GM23248 (cell line): ENCODE results near the gene PFKFB2. TPM values are rescaled to one million over a fixed set of nuclear protein-coding genes. Genes with fewer than 3 reads are reported as not detected.
A peak's percentile ranks its signal among the peaks of the same experiment; 100 is the strongest.

ENCODE experiments used
- DNase-seq: peaks from one replicate; pipeline ENCODE4 v3.0.0-alpha.2; 2015
- H2AFZ ChIP-seq: fragments of 200-600 bp; sonication (generic); 2 replicates; pipeline ENCODE4 v1.6.1; 2016; ENCODE audit warnings: antibody characterized with exemption
- H3F3A ChIP-seq: fragments of 200-600 bp; sonication (generic); 2 replicates; pipeline ENCODE4 v1.6.1; 2016; ENCODE audit warnings: mild to moderate bottlenecking, antibody characterized with exemption, mixed run types; ENCODE audit not compliant: insufficient read depth
- H3K27ac ChIP-seq: fragments of 200-600 bp; sonication (generic); 2 replicates; pipeline ENCODE4 v1.5.1; 2016; ENCODE audit warnings: mild to moderate bottlenecking
- H3K27me3 ChIP-seq: fragments of 200-600 bp; sonication (generic); replicated peaks from 2 replicates; pipeline ENCODE4 v1.6.1; 2016; ENCODE audit warnings: mild to moderate bottlenecking; ENCODE audit not compliant: insufficient read depth
- H3K36me3 ChIP-seq: fragments of 200-600 bp; sonication (generic); 2 replicates; pipeline ENCODE4 v1.6.1; 2016; ENCODE audit warnings: low read depth, mild to moderate bottlenecking
- H3K4me1 ChIP-seq: fragments of 200-600 bp; sonication (generic); 2 replicates; pipeline ENCODE4 v1.6.1; 2016; ENCODE audit warnings: mild to moderate bottlenecking; ENCODE audit not compliant: insufficient read depth
- H3K4me2 ChIP-seq: fragments of 200-600 bp; sonication (generic); one replicate; pipeline ENCODE4 v1.6.1; 2016; ENCODE audit warnings: mild to moderate bottlenecking; ENCODE audit not compliant: unreplicated experiment
- H3K4me3 ChIP-seq: fragments of 200-600 bp; sonication (generic); 2 replicates; pipeline ENCODE4 v1.5.1; 2016; ENCODE audit warnings: mild to moderate bottlenecking
- H3K79me2 ChIP-seq: fragments of 200-600 bp; sonication (generic); 2 replicates; pipeline ENCODE4 v1.6.1; 2016; ENCODE audit warnings: mild to moderate bottlenecking; ENCODE audit not compliant: insufficient read depth
- H3K9ac ChIP-seq: fragments of 200-600 bp; sonication (generic); 2 replicates; pipeline ENCODE4 v1.6.1; 2016; ENCODE audit warnings: mild to moderate bottlenecking
- H3K9me2 ChIP-seq: fragments of 200-600 bp; sonication (generic); 2 replicates; pipeline ENCODE4 v1.6.1; 2016; ENCODE audit warnings: mixed run types, mild to moderate bottlenecking, moderate library complexity; ENCODE audit not compliant: insufficient read depth
- H3K9me3 ChIP-seq: fragments of 200-600 bp; sonication (generic); one replicate; pipeline ENCODE4 v1.6.1; 2017; ENCODE audit warnings: low read depth
- H4K20me1 ChIP-seq: fragments of 200-600 bp; sonication (generic); 2 replicates; pipeline ENCODE4 v1.6.0; 2016; ENCODE audit not compliant: insufficient read depth
- EZH2 ChIP-seq: fragments of 200-600 bp; sonication (generic); IDR thresholded peaks from 2 replicates; pipeline ENCODE4 v1.6.1; 2018; ENCODE audit warnings: antibody characterized with exemption, mild to moderate bottlenecking; ENCODE audit not compliant: insufficient read depth, poor library complexity, severe bottlenecking
- EZH2phosphoT487 ChIP-seq: fragments of 200-600 bp; sonication (generic); IDR thresholded peaks from 2 replicates; pipeline ENCODE4 v1.6.1; 2018; ENCODE audit warnings: antibody characterized with exemption, moderate library complexity, mild to moderate bottlenecking, low read depth; ENCODE audit not compliant: insufficient read depth
- WGBS, 2 experiments: methylation state at CpG; one replicate each; pipeline ENCODE4 v1.1.6; 2015 to 2017; ENCODE audit warnings: low lambda C conversion rate in 2 of 2, low coverage in 1 of 2; ENCODE audit errors: missing lambda C conversion rate in 2 of 2; 5-methylcytosine and 5-hydroxymethylcytosine counted together
- in situ Hi-C: fragments of 300-500 bp; cut with MboI; formaldehyde crosslinking; loops from 2 replicates; pipeline ENCODE4 v1.15.0; 2020
- polyA plus RNA-seq: library from polyadenylated mRNA; unstranded; fragments of >200 nt; fragmentation: Nextera tagmentation; extraction: Ambion mirVana; gene quantifications from 2 replicates; pipeline ENCODE4 v1.2.1, GENCODE V29; 2016
- total RNA-seq: library from RNA; depleted of rRNA; stranded (reverse); fragments of >200 nt; shearing (Covaris generic); gene quantifications from 2 replicates; pipeline ENCODE4 v1.2.3, GENCODE V29; 2014

Gene PFKFB2
- total and polyA plus RNA-seq, 2 experiments from 2014 or later: 1.6 to 4.2 TPM

DNA sequence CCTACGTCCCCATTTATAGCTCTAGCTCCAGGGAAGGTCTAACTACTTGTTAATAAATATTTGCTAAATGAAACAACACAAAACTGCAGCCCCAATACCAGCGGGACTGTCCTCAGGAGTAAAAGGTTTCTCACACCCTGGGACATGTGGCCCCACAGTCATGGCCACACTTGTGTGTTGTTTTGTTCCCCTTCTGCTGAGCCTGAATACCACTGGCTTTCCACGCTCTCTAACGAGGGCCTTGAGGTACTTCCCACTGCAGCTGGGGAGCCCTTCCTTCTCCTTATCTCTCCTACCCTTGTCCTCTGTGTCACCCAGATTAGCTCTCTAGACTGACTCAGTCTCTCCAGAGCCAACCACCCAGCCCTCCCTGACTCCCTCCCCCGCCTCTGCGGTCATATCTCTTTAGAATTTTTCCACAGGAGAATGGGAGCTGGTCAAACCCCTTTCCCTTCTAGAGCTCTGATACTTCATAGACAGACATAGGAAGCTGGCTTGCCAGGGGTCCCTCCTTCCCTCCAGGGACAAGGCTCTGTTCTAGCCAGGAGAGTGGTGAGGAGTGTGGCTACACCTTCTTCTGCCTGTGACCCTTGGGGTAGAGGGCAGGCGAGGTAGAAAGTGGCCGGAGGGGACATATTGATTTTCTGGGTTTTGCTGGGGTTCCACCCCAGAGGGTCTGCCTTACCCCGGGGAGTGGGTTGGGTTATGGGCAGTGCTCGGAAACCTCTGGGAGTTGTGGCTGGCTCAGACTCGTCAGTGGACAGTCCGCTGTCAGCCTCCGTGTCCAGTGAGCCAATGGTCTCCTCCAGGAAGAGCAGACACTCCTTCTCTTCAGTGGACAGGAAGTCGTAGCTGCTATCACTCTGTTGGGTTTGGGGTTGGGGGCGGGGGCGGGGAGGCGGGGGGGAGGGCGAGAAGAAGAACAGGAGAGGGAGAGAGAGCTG lies 28.6 kb upstream of the PFKFB2 start:
- no peak overlapping the region for H3K4me2 ChIP-seq
- H3K27ac ChIP-seq: no peak overlapping the region
- peaks cover 17% of the 10 kb centered on the region for H3F3A ChIP-seq
- no peak for TF ChIP-seq EZH2
- TF ChIP-seq EZH2phosphoT487: no peak
- H3K27me3 ChIP-seq: no peaks in the 10 kb centered on the region
- no peaks in the 10 kb centered on the region for H3K9me2 ChIP-seq
- no peak for DNase-seq
- 62 to 81% methylated on average over 14 to 18 of the region's 18 CpGs for WGBS, 2 experiments
- no peaks in the 10 kb centered on the region for H4K20me1 ChIP-seq
- no peak overlapping the region for H3K9ac ChIP-seq
- in situ Hi-C loops: no loop called here
- H3K79me2 ChIP-seq: no peaks in the 10 kb centered on the region
- H3K9me3 ChIP-seq: no peaks in the 10 kb centered on the region
- H3K4me3 ChIP-seq: no peak overlapping the region
- H3K36me3 ChIP-seq: no peaks in the 10 kb centered on the region
- 0 out of 2 replicates have a peak overlapping the region, but pooled peaks have one; percentile 42 for H2AFZ ChIP-seq
- H3K4me1 ChIP-seq: peaks cover 40% of the 10 kb centered on the region

GRCh38 chr1:207025146-207025880 lies 27.8 kb upstream of the PFKFB2 start:
- DNase-seq: peak; percentile 78
- in situ Hi-C loops: no loop called here

DNA sequence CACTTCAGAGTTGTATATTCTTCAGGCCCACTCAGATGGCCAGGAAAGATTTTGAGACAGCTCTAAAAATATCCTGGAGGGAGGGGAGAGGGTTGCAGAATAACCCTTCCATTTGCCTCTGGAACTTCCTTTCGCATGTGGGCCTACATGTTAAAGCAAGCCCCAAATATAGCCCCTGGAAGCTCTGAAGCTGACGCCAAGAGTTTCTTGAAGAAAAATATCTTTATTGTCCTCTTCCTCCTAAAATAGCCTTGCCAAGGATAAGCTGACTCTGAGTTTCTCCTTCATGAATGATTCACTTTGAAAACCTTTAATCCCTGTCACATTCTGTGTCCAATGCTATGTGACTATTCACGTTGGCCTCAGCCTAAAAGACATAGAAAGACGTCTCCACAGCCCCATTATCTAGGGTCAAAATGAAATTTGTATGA lies 27.0 kb upstream of the PFKFB2 start:
- no peaks in the 10 kb centered on the region for H3K79me2 ChIP-seq
- peak overlapping the region; percentile 14; the same call in 1 of the 2 replicates for H3K4me3 ChIP-seq
- H3K9ac ChIP-seq: no peak overlapping the region; the same call in 1 of the 2 replicates
- peak overlapping the region; percentile 69 for H2AFZ ChIP-seq
- no peaks in the 10 kb centered on the region for H4K20me1 ChIP-seq
- DNase-seq: peak; percentile 75
- H3K4me2 ChIP-seq: peak overlapping the region; percentile 75
- in situ Hi-C loops: no loop called here
- no peaks in the 10 kb centered on the region for H3K9me3 ChIP-seq
- no peaks in the 10 kb centered on the region for H3K9me2 ChIP-seq
- H3K4me1 ChIP-seq: peaks cover 31% of the 10 kb centered on the region
- H3K27me3 ChIP-seq: no peaks in the 10 kb centered on the region
- 0 to 2% methylated on average over 4 of the region's 4 CpGs for WGBS, 2 experiments
- TF ChIP-seq EZH2 (no peak), EZH2phosphoT487 (no peak)
- H3K36me3 ChIP-seq: no peaks in the 10 kb centered on the region
- peak overlapping the region; percentile 61 for H3K27ac ChIP-seq
- peaks cover 23% of the 10 kb centered on the region for H3F3A ChIP-seq

More at GRCh38 chr1:207025146-207025880, 27.8 kb upstream of the PFKFB2 start:
- Histone ChIP-seq H3K9ac (no peak overlapping the region; the same call in 1 of the 2 replicates), H3K4me3 (peak overlapping the region; percentile 14; the same call in 1 of the 2 replicates), H3K4me2 (peak overlapping the region; percentile 75), H3K9me2 (no peaks in the 10 kb centered on the region), H2AFZ (peak overlapping the region; percentile 69; the same call in 1 of the 2 replicates), H3K9me3 (no peaks in the 10 kb centered on the region), H3K4me1 (peaks cover 39% of the 10 kb centered on the region), H3K27ac (peak overlapping the region; percentile 61), H3F3A (peaks cover 23% of the 10 kb centered on the region), H4K20me1 (no peaks in the 10 kb centered on the region), H3K36me3 (no peaks in the 10 kb centered on the region), H3K79me2 (no peaks in the 10 kb centered on the region), H3K27me3 (no peaks in the 10 kb centered on the region)
- 42 to 49% methylated on average over 4 to 5 of the region's 5 CpGs for WGBS, 2 experiments
- TF ChIP-seq EZH2 (no peak), EZH2phosphoT487 (no peak)

GRCh38 chr1:207027206-207027777 lies 25.8 kb upstream of the PFKFB2 start:
- H3K27ac ChIP-seq: no peak overlapping the region

More at GRCh38 chr1:207027206-207027777, 25.8 kb upstream of the PFKFB2 start:
- in situ Hi-C loops: no loop called here
- Histone ChIP-seq H3K4me2 (peak overlapping the region; percentile 75), H4K20me1 (no peaks in the 10 kb centered on the region), H3K9me3 (no peaks in the 10 kb centered on the region), H3K79me2 (no peaks in the 10 kb centered on the region), H3K27me3 (no peaks in the 10 kb centered on the region), H3K9ac (no peak overlapping the region), H3K36me3 (no peaks in the 10 kb centered on the region), H3K4me3 (no peak overlapping the region), H2AFZ (no peak overlapping the region), H3K9me2 (no peaks in the 10 kb centered on the region), H3K4me1 (peaks cover 28% of the 10 kb centered on the region), H3F3A (peaks cover 23% of the 10 kb centered on the region)
- WGBS, 2 experiments: 92 to 93% methylated on average over 17 to 18 of the region's 18 CpGs
- DNase-seq: peak; percentile 65
- TF ChIP-seq EZH2 (no peak), EZH2phosphoT487 (no peak)
